Measurements from ENCODE around the gene TMLHE. TPM values are rescaled to one million over a fixed set of nuclear protein-coding genes. Genes with fewer than 3 reads are reported as not detected.
"Not testable (repeated sequence)": the region's sequence is repeated elsewhere in the genome, so short reads cannot be mapped to it uniquely, and the experiment has no call there.

Gene TMLHE
- 10 to 100 TPM in 1 of 2 donors, 1 to 10 TPM in 1; 9.1 to 10.9 TPM for total RNA-seq
- polyA plus RNA-seq (ENCODE audit: insufficient read length in 6 of 6): 10 to 100 TPM; 21.7 to 30.1 (median 25.6) TPM
- long read RNA-seq, donor 1, transcript TMLHE-201 (8 exons, 2,832 nt): major isoform, 6 of 6 reads
- long read RNA-seq, donor 1, partial matches to known transcripts: 0 of 6 reads
- long read RNA-seq, donor 1, other reads (novel, unspliced or antisense): 0 of 6 reads
- long read RNA-seq, donor 2, partial matches to known transcripts: 0 of 3 reads
- long read RNA-seq, donor 2, other reads (novel, unspliced or antisense): 0 of 3 reads
- long read RNA-seq, donor 3, partial matches to known transcripts: 0 of 3 reads
- long read RNA-seq, donor 3, other reads (novel, unspliced or antisense): 0 of 3 reads
- long read RNA-seq, donor 4, partial matches to known transcripts: 0 of 3 reads
- long read RNA-seq, donor 4, other reads (novel, unspliced or antisense): 1 of 3 reads
- long read RNA-seq, donor 5, partial matches to known transcripts: 0 of 4 reads
- long read RNA-seq, donor 5, other reads (novel, unspliced or antisense): 0 of 4 reads
- long read RNA-seq, donor 6, transcript TMLHE-201 (8 exons, 2,832 nt): major isoform, 7 of 7 reads
- long read RNA-seq, donor 6, partial matches to known transcripts: 0 of 7 reads
- long read RNA-seq, donor 6, other reads (novel, unspliced or antisense): 0 of 7 reads
- long read RNA-seq, donor 7, transcript TMLHE-201 (8 exons, 2,832 nt): major isoform, 6 of 6 reads
- long read RNA-seq, donor 7, partial matches to known transcripts: 0 of 6 reads
- long read RNA-seq, donor 7, other reads (novel, unspliced or antisense): 0 of 6 reads
- long read RNA-seq, donor 8, partial matches to known transcripts: 0 of 3 reads
- long read RNA-seq, donor 8, other reads (novel, unspliced or antisense): 0 of 3 reads
- long read RNA-seq, donor 9: 0 reads
- long read RNA-seq, donor 10, partial matches to known transcripts: 2 of 7 reads
- long read RNA-seq, donor 10, other reads (novel, unspliced or antisense): 1 of 7 reads
- long read RNA-seq, donor 11, transcript TMLHE-201 (8 exons, 2,832 nt): major isoform, 5 of 5 reads
- long read RNA-seq, donor 11, partial matches to known transcripts: 0 of 5 reads
- long read RNA-seq, donor 11, other reads (novel, unspliced or antisense): 0 of 5 reads
- long read RNA-seq, donor 12, transcript TMLHE-201 (8 exons, 2,832 nt): major isoform, 7 of 8 reads
- long read RNA-seq, donor 12, partial matches to known transcripts: 0 of 8 reads
- long read RNA-seq, donor 12, other reads (novel, unspliced or antisense): 0 of 8 reads

GRCh38 chrX:155612312-155613224, at the start of gene TMLHE, which contains the start of gene SPRY3:
Gene TMLHE (minus strand): TSS chrX:155612952. CDS start chrX:155545276, 67,676 bp downstream.
Gene SPRY3 (plus strand): TSS chrX:155612586.
- no peak for TF ChIP-seq CTCF (IDR thresholded peaks at IDR 0.05)
- intact Hi-C loops (cut with DNase I): no loop called here
- Histone ChIP-seq H3K9me3 (no peaks in the 10 kb centered on the region), H3K4me3 (peak within 1 kb of the TSS; percentile 36 to 51), H3K4me1 (no peaks in the 10 kb centered on the region), H3K36me3 (no peaks in the 10 kb centered on the region), H3K27ac (peak within 1 kb of the TSS; percentile 84 to 92), H3K27me3 (no peaks in the 10 kb centered on the region)
- DNase-seq: peak; percentile 49 to 91 (median 60)
- ATAC-seq: peak; percentile 94

- DNase-seq: no peak
- Histone ChIP-seq H3K9me3 (peaks cover 0 to 8% of the 10 kb centered on the region in 2 donors), H3K27ac (no peak overlapping the region), H3K36me3 (no peaks in the 10 kb centered on the region), H3K27me3 (no peaks in the 10 kb centered on the region), H3K4me3 (no peak overlapping the region), H3K4me1 (no peaks in the 10 kb centered on the region)
- TF ChIP-seq CTCF (IDR thresholded peaks at IDR 0.05): no peak
- intact Hi-C loops (cut with DNase I): no loop called here
- ATAC-seq: peak; percentile 62
These were observed 49.5 kb upstream of the TMLHE start for GRCh38 chrX:155662282-155662681.

DNA sequence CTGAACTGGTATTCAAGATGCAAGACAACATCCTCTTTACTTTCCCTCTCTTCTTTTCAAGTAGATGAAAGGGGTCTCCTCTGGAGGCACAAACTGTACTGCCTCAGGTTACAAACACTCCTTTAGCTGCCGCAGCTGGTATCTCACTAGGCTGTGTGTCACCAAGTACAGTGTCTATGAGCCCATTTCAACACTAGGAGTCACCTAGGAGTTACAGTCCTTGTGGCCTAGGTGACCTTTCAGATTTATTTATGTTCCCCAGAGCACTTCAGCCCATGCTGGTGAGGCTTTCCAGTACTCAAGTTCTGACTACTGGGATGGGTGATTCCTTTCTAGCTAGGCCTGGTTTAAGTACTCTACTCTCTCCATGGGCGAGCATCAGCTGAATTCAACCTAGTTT, 32.4 kb upstream of the TMLHE start:
- Histone ChIP-seq H3K27me3 (no peaks in the 10 kb centered on the region), H3K4me3 (no peak overlapping the region), H3K4me1 (no peaks in the 10 kb centered on the region), H3K27ac (no peak overlapping the region), H3K9me3 (no peaks in the 10 kb centered on the region), H3K36me3 (no peaks in the 10 kb centered on the region)
- no peak for TF ChIP-seq CTCF (IDR thresholded peaks at IDR 0.05)
- intact Hi-C loops (cut with DNase I): no loop called here
- no peak for DNase-seq
- ATAC-seq: no peak

DNA sequence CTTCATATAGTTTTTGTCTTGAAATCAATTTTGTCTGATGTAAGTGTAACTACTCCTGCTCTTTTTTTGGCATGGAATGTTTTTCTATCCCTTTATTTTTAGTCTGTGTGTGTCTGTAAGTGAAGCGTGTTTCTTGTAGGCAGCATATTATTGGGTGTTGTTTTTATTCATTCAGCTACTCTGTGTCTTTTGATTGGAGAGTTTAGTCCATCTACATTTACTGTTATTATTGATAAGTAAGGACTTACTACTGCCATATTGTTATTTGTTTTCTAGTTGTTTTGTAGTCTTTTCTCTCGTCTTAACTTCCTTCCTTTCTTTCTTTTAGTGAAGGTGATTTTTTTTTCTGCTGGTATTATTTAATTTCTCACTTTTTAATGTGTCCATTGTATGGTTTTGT, 30.5 kb upstream of the TMLHE start:
- no peaks in the 10 kb centered on the region for H3K4me1 ChIP-seq
- intact Hi-C loops (cut with DNase I): no loop called here

GRCh38 chrX:155641371-155641770, 28.6 kb upstream of the TMLHE start:
- peak in 3 of 4 donors; percentile 5 to 45 (median 12) for DNase-seq
- ATAC-seq; H3K4me1 ChIP-seq; H3K27me3 ChIP-seq; H3K27ac ChIP-seq; intact Hi-C loops (cut with DNase I); H3K9me3 ChIP-seq; H3K36me3 ChIP-seq: not testable (repeated sequence)
- H3K4me3 ChIP-seq: peak overlapping the region in 1 of 2 donors; percentile 12

More for the DNA sequence above, 30.5 kb upstream of the TMLHE start:
- H3K27me3 ChIP-seq: no peaks in the 10 kb centered on the region
- H3K9me3 ChIP-seq: no peaks in the 10 kb centered on the region
- TF ChIP-seq CTCF (IDR thresholded peaks at IDR 0.05): no peak
- no peak for ATAC-seq
- H3K27ac ChIP-seq: no peak overlapping the region
- H3K4me3 ChIP-seq: no peak overlapping the region
- no peak for DNase-seq
- no peaks in the 10 kb centered on the region for H3K36me3 ChIP-seq
